ENCODE data around the gene CRYBB2.
"Not testable (repeated sequence)": the region's sequence is repeated elsewhere in the genome, so short reads cannot be mapped to it uniquely, and the experiment has no call there.

The CRYBB2 gene, protein sequence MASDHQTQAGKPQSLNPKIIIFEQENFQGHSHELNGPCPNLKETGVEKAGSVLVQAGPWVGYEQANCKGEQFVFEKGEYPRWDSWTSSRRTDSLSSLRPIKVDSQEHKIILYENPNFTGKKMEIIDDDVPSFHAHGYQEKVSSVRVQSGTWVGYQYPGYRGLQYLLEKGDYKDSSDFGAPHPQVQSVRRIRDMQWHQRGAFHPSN

DNA sequence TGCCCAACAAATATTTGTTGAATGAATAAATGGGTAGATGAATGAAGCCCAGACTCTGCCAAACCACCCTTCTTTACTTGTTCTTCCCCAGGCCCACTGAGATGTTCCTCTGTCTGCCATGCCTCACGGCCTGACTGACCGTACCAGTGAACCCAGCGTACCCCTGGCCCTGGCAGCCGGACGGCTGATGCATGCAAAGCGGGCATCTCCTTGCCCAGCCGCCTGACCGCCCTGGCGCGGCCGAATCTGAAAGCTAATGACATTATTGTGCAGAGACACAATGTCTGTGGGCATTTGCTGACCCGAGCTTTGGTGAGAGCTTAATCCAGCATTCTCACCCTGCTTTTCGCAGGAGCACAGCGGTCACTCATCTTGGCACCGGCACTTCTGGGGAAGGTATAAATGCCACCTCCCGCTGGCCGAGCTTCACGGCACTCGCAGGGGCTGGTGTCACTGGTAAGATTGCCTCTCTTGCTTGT is at the start of gene CRYBB2:
CRYBB2 (plus strand) TSS at position 429 of the 479 bp plus-strand sequence. CDS start 1,791 bp downstream, outside the sequence.
- no peak for DNase-seq

DNA sequence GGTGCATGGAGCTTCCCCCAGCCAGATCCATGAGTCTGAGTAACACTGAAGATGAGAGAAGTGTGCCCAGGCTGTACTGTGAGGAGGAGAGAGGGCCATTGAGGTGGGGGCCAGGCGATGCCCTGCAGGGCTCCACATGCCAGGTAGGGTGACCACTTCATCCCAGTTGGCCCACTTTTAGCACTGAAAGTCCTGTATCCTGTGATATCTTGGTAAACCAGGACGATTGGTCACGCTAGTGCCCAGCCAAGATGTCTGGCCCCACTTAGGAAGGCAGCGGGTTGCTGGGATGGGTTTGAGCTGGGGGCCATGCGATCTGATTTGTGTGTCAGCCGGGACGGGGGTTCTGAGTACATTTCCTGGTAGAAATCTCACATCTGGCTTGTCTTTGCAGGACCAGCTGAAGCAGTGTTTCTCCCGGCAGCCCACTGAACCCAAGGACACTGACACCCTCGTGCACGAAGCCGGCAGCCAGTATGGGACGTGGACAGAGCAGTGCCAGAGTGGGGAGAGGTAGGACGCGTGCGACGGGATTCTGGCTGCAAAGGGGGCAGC is 48.9 kb upstream of the CRYBB2 start:
- no peak for DNase-seq

DNA sequence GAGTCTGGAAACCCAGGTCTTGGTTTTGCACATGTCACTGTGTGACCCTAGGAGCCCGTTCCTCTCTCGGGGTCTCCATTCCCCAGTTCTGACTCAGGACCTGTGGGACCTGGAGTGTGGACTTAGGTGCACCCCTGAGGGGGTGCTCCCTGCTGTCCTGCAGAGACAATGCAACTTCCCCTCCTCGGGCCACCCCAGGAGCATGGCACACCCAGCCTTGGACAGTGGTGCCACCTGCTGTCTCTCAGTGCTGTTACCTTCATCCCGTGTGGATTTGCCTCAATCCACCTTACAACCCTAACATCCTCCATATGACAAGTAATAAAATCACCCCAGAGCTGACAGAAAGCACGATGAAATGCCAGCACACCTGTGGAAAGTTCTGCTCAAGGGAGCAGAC is 47.3 kb upstream of the CRYBB2 start:
- DNase-seq, result peak; percentile 20

DNA sequence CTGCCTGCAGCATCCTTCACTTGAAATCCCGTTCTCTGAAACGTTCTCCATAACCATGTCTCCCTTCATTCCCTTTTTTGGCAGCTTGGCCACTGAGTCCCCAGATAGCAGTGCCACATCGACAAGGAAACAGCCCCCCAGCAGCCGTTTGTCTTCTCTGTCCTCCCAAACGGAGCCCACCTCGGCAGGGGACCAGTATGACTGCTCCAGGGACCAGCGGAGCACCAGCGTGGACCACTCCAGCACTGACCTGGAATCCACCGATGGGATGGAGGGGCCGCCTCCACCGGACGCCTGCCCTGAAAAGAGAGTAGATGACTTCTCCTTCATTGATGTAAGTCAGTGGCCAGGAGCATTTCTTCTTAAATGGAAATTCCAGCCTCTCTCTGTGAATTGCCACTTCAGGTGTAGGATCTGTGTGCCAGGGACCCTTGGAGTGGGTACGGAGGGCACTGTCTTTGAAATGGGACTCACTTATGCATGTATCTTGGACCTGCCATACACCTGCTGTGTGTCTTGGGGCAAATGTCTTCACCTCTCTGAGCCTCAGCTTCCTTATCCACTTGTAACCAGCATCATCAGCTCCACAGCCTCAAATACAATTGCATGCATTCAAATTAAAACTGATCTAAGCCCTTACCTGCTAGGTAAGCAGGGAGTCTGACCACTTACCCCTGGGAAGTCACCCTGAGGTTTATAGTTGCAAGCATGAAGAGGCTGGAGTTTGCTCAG is 45.1 kb upstream of the CRYBB2 start:
- DNase-seq, result no peak

DNA sequence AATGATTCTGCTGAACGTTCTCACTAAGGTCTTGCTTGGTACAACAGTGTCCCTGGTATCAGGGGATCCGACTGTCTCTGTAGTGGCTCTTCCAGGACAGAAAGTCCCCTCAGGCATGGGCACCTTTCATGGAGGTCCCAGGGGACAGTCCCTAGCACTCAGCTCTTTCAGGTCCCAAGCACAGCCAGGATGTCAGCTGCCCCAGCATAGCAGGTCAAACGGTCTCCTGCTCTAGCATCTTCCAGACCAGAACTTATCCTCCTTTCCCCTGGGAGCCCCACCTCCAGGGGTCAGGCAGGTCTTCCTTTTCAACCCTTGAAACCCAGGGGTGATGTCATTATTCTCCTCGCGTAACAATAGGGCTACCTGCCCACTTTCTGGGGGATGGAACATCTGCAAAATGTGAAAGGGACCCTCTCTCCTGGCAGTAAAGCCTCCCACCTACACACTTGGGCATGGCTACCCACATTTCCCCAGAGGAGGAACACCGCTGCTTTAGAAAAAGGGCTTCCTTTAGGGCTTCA is 44.5 kb upstream of the CRYBB2 start:
- no peak for DNase-seq

DNA sequence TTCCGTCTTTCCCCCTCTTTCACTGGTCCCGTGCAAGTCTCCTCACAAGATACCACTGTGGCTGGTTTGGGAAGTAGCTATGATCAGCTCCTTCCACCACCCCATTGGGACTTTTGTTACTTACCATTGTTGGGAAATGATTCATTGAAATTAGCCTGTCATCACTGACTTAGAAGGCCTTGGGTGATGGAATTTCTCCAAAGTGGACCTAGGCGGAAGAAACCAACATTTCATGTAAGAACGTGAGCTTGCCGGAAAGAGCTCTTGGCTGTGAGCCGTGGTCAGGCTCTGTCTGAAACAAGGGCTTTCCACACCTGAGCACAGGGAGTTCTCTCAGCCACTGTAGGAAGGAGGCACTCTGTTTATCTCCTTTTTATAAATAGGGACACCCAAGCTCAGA is 43.3 kb upstream of the CRYBB2 start:
- DNase-seq, result no peak

DNA sequence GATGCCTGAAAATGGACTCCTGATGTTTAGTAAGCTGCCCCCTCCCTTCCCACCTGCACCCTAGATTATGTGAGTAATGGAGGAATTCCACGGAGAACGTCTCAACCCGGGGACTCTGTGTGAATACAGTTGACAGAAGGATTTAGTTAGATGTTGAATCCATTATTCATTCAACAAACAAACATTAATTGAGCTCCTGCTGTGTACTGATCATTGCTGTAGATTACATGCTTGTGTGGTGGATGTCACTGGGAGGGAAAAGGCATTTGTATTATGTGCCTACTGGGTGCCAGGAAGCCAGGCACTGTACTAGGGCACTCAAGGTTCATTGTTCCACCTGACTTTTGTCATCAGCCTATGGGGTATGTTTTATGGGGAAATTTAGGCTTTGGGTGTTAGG is 42.6 kb upstream of the CRYBB2 start:
- no peak for DNase-seq

DNA sequence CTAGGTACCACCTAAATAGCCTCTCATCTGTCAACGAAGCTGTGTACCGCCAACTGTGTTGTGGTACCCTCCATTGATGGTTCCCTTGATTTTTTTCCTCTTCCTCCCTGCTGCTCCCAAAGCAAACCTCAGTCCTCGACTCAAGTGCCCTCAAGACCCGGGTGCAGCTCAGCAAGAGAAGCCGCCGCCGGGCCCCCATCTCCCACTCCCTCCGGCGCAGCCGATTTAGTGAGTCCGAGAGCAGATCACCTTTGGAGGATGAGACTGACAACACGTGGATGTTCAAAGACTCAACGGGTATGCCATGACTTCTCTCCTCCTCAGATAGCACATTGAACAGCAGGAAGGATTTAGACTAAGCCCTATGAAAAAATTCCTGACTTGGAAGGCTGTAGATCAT is 42.2 kb upstream of the CRYBB2 start:
- no peak for DNase-seq

DNA sequence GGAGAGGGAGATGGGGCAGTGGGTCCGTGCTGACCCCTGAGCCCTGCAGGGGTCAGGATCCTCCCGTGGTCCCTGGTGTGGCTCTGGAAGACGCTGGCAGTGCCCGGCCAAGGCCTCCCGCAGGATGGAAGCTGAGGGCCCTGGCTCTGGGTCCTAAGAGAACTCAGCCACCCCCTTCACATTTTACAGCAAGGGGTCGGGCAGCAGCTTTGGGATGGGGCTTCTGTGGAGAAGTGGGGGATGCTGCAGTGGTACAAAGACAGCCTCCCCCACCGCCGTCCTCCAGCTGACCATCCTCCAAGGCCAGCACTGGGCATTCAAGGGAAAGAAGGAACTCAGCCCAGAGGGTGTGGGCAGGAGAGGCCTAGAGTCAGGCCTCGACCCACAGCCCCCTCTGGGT is 41.5 kb upstream of the CRYBB2 start:
- DNase-seq, result no peak

DNA sequence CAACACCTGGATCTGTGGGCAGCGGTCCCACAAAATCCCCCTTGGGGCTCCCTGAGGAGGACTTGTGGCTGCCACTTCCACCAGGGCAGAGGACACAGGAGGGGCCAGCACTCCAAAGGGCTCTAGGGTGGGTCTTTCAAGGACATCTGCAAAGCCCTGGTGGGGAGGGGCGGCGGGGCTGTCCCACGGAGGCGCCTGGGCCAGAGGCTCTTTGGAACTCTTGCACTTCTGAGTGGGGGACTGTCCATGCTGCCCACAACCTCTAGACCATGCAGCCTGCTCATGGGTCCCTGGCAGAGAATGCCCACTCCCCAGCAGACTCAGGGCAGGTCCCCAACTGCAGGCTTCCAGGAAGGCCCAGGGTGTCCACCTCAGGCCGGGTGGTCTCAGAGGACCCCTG is 41.1 kb upstream of the CRYBB2 start:
- DNase-seq, result not testable (repeated sequence)

DNA sequence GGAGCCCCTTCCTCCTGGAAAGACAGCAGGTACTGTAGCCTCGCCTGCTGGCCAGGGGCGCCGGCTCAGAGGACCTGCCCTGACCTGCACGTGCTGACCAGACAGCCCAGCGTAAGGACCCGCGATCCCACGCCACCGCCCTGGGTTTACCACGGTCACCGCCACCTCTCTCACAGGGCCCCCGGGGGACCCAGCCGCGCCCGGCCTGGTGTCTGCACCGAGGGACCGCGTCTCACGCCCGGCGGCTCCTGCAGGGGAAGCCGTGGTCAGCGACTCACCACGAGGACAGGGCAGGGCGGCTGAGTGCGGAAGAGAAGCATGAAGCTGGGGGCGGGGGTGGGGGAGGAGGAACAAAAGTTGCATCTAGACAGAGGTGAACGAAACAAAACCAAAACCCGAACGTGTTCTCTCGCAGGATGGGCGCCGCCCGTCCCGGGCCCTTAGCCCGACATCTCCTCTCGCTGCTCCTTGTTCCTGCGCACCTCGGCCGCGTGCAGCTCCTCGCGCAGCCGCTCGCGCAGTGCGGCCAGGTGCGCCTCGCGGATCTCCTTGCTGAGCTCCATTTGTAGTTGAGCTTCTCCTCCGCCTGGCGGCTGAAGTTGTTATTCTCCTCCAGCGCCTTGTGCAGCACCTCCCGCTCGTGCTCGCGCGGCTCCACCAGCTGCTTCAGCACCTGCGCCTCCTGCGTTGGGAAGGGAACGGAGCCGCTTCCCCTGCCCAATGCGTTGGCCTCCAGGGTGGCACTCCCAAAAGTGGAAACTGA is 40.4 kb upstream of the CRYBB2 start:
- not testable (repeated sequence) for DNase-seq

DNA sequence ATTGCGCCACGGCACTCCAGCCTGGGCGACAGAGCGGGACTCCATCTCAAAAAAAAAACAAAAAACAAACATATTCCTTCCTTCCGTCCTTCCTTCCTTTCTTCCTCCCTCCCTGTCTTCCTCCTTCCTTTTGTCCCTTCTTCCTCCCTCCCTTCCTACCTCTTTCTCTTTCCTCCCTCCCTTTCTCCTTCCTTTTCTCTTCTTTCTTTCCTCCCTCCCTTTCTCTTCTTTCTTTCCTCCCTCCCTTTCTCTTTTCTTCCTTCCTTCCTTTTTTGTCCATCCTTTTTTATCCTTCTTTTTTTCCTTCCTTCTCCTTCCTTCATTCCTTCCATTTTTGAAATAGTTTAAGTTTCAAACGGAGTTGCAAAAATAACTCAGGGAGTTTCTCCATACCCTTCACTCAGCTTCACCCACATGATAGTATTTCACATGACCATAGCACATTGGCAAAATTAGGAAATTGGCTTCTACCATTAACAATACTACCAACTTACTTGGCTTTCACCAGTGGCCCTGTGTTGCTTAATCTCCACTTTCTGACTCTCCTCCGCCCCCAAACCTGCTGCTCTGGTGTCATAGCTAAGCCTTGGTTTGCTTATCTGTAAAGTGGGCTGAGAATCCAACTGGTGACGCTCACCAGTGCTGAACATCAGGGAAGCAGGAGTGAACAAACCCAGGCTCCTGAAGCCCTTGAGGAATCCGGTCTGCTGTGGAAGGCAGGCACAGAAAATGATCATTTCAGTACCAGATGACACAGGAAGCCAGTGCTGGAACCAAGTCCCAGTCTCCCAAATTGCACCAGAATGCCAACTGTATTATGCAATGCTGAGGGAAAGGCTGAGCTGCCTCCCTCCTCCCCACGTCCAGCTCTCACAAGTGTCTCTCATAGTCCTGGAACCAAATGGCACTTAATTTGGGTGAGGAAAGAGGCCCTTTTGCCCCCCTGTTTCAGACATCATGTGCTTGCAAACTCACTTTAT is 37.0 kb upstream of the CRYBB2 start:
- DNase-seq, result no peak

DNA sequence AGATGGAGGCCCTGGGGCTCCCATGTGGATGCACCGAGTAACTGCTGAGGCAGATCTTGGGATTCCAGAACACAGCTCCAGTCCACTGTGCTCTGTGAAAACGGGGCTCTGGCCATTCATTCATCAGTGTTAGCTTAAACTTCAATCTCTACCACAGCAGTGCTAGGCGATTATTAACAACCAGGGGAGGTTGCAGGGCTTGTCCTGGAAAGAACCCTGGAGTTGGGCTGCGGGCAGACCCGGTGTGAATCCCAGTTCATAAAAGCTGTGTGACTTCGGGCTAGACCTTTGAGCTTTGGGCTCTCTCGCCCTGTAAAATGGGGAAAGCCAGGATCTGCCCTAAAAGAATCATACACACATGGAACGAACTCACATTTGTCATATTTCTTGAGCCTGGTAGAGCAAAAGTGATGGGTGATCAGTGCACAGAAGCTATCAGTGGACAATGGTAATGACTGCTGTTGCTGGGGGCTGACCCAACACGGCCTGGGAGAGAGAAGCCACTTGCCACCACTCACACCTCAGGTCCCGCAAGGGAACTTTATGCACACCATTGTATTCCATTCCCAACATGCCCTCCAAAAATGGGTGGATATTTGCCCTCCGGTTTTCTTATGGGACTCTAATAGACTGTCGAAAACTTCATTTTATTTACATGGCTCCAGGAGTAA is 35.4 kb upstream of the CRYBB2 start:
- DNase-seq, result no peak

DNA sequence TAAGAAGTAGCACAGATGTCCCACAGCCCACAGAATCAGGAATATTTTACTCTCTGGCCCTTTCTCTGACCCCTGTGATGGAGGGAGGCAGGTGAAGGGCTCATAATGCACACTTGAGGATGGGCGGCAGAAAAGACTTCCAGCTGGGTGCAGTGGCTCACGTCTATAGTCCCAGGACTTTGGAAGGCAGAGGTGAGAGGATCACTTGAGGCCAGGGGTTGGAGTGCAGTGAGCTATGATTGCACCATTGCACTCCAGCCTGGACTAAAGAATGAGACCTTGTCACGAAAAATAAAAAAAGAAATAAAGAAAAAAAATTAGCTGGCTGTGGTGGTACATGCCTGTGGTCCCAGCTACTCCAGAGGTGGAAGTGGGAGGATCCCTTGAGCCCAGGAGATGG is 33.3 kb upstream of the CRYBB2 start:
- DNase-seq, result no peak

DNA sequence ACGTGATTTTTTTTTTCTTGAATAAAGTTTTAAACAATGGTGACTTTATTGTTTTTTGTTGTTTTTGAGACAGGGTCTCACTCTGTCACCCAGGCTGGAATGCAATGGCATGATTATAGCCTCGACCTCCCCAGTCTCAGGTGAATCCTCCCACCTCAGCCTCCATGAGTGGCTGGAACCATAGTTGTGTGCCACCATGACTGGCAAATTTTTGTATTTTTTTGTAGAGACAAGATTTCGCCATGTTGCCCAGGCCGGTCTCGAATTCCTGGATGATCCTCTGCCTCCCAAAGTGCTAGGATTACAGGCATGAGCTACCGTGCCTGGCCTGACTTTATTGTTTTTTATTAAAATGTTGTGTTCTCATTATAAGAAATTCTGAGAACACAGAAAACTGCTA is 32.0 kb upstream of the CRYBB2 start:
- no peak for DNase-seq

DNA sequence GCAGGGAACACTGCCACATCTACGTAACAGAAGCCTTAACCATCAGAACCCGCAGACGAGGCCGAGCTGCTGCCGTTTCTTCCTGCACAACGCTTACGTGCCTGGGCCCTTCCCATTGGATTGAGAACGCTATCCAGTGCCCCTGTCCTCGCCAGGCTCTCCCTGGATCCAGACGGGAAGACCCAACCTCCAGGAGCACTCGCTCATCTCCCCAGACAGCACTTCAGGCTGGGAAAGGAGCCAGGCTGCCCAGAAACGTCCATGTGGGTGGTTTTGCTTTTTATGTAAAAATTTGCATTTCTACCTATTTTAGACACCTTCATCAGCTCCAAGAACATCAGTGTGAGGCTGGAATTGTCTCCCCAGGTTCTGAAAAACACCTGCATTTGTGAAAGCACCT is 27.0 kb upstream of the CRYBB2 start:
- no peak for DNase-seq

DNA sequence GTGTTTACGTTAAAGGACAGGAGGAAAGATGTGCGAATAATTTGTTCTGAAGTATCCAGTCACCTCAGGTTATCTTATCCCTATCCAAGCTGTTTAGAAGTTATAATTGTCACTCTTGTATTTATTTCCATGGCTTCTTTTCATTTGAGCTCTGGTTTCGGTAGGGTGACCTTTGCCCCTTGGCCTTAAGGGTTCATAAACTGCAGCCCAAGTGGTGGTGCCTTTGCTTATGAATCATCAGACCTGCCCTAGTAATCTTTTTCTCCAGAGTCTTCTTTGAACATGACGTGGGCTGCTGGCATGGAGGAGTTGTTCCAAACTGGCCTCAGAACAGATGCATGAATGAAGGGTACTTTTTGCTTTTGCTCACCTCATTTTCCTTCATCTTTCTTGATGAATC is 26.3 kb upstream of the CRYBB2 start:
- DNase-seq, result no peak

DNA sequence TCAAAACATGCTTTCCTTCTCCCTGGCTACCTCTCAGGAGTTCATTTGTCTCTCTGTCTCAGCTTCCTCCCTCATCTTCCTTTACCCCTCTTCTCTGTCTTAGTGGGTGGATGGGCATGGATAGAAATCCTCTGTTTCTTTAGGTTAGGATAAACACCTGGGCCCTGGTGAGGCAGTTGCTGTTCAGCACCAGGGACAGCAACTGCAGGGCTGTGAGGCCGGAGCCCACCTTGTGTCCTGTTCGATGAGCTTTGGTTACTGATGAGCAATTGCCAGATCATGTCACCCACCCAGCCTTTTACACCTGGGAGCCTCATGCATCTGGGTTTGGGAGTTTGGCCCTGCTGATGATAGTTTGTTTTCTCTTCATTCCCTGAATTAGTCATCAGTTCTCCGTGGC is 25.9 kb upstream of the CRYBB2 start:
- no peak for DNase-seq

DNA sequence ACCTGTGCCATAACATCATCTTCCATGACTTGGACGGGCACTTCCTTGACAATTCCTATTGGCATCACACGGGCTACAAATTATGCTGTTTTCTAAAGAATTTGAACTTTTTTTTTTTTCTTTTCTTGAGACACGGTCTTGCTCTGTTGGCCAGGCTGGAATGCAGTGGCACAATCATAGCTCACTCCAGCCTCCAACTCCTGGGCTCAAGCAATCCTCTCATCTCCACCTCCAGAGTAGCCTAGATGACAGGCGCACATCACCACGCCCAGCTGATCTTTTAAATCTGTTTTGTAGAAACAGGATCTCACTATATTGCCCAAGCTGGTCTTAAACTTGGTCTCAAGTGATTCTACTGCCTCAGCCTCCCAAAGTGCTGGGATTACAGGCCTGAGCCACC is 23.1 kb upstream of the CRYBB2 start:
- DNase-seq, result no peak

DNA sequence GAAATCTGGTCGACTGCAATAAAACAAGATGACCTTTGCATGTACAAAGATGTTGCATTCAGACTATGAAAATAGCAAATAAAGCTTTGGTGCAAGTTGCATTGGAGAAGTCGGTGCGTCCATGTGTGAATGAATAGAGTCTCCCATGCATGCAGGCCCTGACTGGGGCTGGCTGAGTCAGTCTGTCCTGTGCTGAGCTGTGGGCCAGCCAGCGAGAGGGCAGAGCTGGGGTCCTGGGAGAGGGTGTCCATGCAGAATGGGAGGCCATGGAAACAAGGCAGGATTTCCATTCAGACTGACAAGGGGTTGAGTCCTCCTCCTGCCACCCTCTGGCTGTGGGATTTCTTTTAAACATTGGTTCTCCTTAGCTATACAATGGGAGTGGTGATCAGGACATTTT is 22.1 kb upstream of the CRYBB2 start:
- no peak for DNase-seq

DNA sequence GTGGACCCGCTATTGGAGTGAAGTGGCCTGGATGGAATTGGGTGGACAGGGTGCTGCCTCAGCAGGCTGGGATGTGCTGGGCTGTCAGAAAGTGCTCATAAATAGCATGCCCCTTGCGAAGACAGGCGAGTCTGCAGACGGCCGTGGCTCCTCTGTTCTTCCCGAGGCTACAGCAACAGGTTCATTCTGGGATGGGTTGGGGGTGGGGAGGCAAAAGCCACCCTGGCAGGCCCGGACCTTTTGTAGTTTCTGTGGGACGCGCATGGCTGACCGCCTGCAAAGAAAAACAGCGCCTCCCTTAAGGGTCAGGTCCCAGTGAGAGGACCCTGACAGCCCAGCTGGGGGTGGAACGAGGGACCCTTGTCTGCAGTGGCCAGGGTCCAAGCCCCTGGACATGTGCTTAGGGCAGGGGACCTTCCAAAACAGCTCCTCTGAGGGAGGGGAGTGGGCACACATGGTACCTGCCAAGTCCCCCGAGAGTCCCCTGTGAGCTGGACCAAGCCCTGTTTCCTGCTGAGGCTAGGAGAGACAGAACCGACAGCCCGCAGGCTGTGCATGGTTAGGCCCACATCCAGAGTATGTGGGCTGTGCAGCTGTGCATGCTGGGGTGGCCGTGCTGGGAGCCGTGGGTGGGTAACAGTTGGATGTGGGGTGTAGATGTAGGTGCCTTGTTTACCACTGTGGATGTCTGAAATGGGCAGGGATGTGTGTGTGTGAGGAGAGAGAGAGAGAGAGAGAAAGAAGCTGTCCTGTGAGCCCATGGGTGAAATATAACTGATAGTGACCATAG is 19.5 kb upstream of the CRYBB2 start, which contains the start of gene CRYBB3:
CRYBB3 (plus strand) TSS at position 128 of the 790 bp plus-strand sequence. CDS start 1,539 bp downstream, outside the sequence.
- DNase-seq, result no peak

Data from CD4-positive, alpha-beta T cell treated with Interleukin-21 for 1 hour (primary cell).